Ovary (tissue), 3 donors: ENCODE data around the gene EIF2D.

Experiments
- CTCF ChIP-seq, 3 donors: fragments of 450-650 bp in 2 of 3; fragments of 200-600 bp in 1 of 3; IDR thresholded peaks; one replicate each; pipeline versions ENCODE4 v1.5.1 to v1.8.0; 2016 to 2022; ENCODE audit warnings: antibody characterized with exemption in 3 of 3, mild to moderate bottlenecking in 1 of 3
- EP300 ChIP-seq: sonication (generic); formaldehyde crosslinking; IDR thresholded peaks from one replicate; pipeline ENCODE4 v1.6.1; 2017; ENCODE audit warnings: antibody characterized with exemption
- POLR2A ChIP-seq: fragments of 450-650 bp; IDR thresholded peaks from one replicate; pipeline ENCODE4 v1.6.1; 2017; ENCODE audit warnings: antibody characterized with exemption, mild to moderate bottlenecking, moderate library complexity
- donor health status: DM: no; HTN: no; CAD: no.

DNA sequence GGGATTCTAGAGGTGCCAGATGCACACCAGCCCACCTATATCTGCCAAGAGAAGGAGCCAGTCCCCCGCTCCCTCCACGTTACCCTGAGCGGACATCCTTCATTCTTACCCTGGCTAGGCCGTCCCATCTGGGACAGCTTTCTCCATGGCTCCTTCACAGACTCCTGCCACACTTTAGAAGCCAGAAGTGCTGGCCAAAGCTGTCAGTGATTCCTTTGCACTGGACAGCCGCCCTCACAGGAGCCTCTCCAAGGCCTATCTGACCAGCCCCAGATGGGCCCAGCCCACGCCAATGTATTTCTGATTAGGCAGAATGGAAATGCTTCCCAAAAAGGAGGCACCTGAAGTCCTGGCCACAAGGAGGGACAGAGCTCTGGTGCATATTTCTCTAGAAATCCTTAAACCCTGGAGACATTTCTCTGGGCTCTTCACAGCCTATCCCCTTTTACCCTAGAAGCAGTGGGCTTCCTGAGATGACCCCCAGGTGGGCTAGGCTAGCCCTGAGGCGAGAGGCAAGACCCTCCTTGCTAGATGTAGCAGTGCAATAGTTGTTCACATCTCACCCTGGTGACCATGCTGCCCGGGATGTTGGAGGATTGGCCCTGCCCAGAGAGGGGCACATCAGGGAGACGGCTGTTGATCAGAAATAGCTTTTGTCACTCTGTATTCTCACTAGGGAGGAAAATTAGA lies 60.8 kb downstream of the EIF2D start:
- TF ChIP-seq CTCF (IDR thresholded peaks at IDR 0.05) (no peak), POLR2A (no peak), EP300 (no peak)
